Stimulated activated CD4-positive, alpha-beta T cell treated with anti-CD3 and anti-CD28 coated beads, Interleukin-2, amount 100 ng/mL, for 24 hours (primary cell): ENCODE measurements around the gene LOXL4.

ENCODE experiments used
- DNase-seq, 2 donors: peaks; one replicate each; pipeline ENCODE4 v3.0.0-alpha.2; 2020

LOXL4 gene

GRCh38 chr10:98262571-98262970 lies 5.4 kb downstream of the LOXL4 start:
- no peak for DNase-seq

GRCh38 chr10:98261436-98262277 lies 6.3 kb downstream of the LOXL4 start:
- DNase-seq, result no peak

GRCh38 chr10:98260752-98261151 lies 7.2 kb downstream of the LOXL4 start:
- no peak for DNase-seq

- no peak for DNase-seq
Measured at GRCh38 chr10:98260350-98260749, 7.6 kb downstream of the LOXL4 start.

- no peak for DNase-seq
Measured at GRCh38 chr10:98259606-98260315, 8.2 kb downstream of the LOXL4 start.

GRCh38 chr10:98258683-98259454 lies 9.1 kb downstream of the LOXL4 start:
- DNase-seq, result no peak

- DNase-seq, result no peak
Measured at GRCh38 chr10:98257961-98258360, 10.0 kb downstream of the LOXL4 start.

- DNase-seq, result no peak
Measured at GRCh38 chr10:98257198-98257597, 10.8 kb downstream of the LOXL4 start.

GRCh38 chr10:98256692-98257091 lies 11.3 kb downstream of the LOXL4 start:
- no peak for DNase-seq

GRCh38 chr10:98255146-98255877 lies 12.7 kb downstream of the LOXL4 start:
- no peak for DNase-seq

GRCh38 chr10:98254234-98254974 lies 13.6 kb downstream of the LOXL4 start:
- no peak for DNase-seq

- no peak for DNase-seq
Measured at GRCh38 chr10:98253499-98253898, 14.5 kb downstream of the LOXL4 start.

- no peak for DNase-seq
Measured at GRCh38 chr10:98252464-98252863, 15.5 kb downstream of the LOXL4 start.

GRCh38 chr10:98251399-98251798 lies 16.6 kb downstream of the LOXL4 start:
- DNase-seq, result no peak

GRCh38 chr10:98249134-98249533 lies 18.9 kb downstream of the LOXL4 start:
- no peak for DNase-seq

- DNase-seq, result no peak
Measured at GRCh38 chr10:98248018-98248417, 20.0 kb downstream of the LOXL4 start.

- DNase-seq, result no peak
Measured at GRCh38 chr10:98246911-98247805, 20.8 kb downstream of the LOXL4 start.

- no peak for DNase-seq
Measured at GRCh38 chr10:98244586-98244985, 23.4 kb downstream of the LOXL4 start.

- no peak for DNase-seq
Measured at GRCh38 chr10:98244141-98244540, 23.9 kb downstream of the LOXL4 start.

- DNase-seq, result no peak
Measured at GRCh38 chr10:98242823-98243222, 25.2 kb downstream of the LOXL4 start.

- no peak for DNase-seq
Measured at GRCh38 chr10:98240524-98240923, 27.5 kb downstream of the LOXL4 start.
